GM12864 (cell line): Measurements from ENCODE around the gene HOXA3.

ENCODE experiments used
- DNase-seq: peaks from one replicate; pipeline ENCODE4 v3.0.0-alpha.2; 2011; ENCODE audit warnings: low read depth
- H3K4me3 ChIP-seq: 2 replicates; pipeline ENCODE4 v1.5.1; 2011; ENCODE audit warnings: mild to moderate bottlenecking, low read depth, low read length, control low read depth
- CTCF ChIP-seq: IDR thresholded peaks from 2 replicates; pipeline ENCODE4 v1.5.1; 2011; ENCODE audit warnings: low read depth, mild to moderate bottlenecking, moderate library complexity, low read length, control low read depth, inconsistent platforms; ENCODE audit errors: missing control alignments

Gene HOXA3

GRCh38 chr7:27166531-27167505 lies 14.4 kb upstream of the HOXA3 start:
- H3K4me3 ChIP-seq, result no peak overlapping the region
- no peak for TF ChIP-seq CTCF
- no peak for DNase-seq

GRCh38 chr7:27165996-27166530 lies 13.7 kb upstream of the HOXA3 start:
- no peak overlapping the region for H3K4me3 ChIP-seq
- no peak for DNase-seq
- TF ChIP-seq CTCF, result no peak

- DNase-seq, result no peak
- H3K4me3 ChIP-seq, result no peak within 1 kb of the TSS
- no peak for TF ChIP-seq CTCF
These were observed 13.0 kb upstream of the HOXA3 start, which contains the start of gene HOXA9 for GRCh38 chr7:27165089-27165995. TSS of gene HOXA9 (minus strand) at chr7:27165537. CDS start at chr7:27165457, 80 bp downstream.

GRCh38 chr7:27164367-27165088 lies 12.1 kb upstream of the HOXA3 start:
- no peak for DNase-seq
- no peak overlapping the region for H3K4me3 ChIP-seq
- TF ChIP-seq CTCF, result no peak

GRCh38 chr7:27164045-27164366 lies 11.6 kb upstream of the HOXA3 start:
- no peak for DNase-seq
- no peak overlapping the region for H3K4me3 ChIP-seq

More at GRCh38 chr7:27164045-27164366, 11.6 kb upstream of the HOXA3 start:
- TF ChIP-seq CTCF, result no peak
